GM21619 (cell line): ENCODE results near the gene TMEM40.

ENCODE experiments used
- ATAC-seq: cut with Tn5 transposase; IDR thresholded peaks from one replicate; pipeline ENCODE4 v1.9.1; 2021; ENCODE audit not compliant: unreplicated experiment

Gene TMEM40

DNA sequence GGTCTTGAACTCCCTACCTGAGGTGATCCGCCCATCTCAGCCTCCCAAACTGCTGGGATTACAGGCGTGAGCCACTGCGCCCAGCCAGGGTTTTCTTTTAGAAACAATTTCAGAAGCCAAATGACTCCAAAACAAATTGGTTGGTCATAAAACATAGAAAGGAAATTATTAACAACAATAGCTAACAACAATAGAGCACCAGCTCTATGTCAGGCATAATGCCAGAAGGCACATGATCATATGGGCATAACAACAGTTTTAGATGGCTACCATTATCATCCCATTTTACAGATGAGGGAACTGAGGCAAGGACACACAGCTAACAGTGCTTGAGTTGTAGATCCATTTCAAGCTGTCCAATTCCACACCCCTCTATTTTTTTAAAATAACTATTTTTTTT is 73.0 kb downstream of the TMEM40 start:
- no peak for ATAC-seq
